NCI-H748 (cell line): ENCODE measurements around the gene BBS1.
A peak's percentile ranks its signal among the peaks of the same experiment; 100 is the strongest.

ENCODE experiments used
- DNase-seq: peaks from one replicate; lab custom pipeline; 2025; ENCODE audit not compliant: unreplicated experiment; lab: John Stamatoyannopoulos, UW

The BBS1 gene

DNA sequence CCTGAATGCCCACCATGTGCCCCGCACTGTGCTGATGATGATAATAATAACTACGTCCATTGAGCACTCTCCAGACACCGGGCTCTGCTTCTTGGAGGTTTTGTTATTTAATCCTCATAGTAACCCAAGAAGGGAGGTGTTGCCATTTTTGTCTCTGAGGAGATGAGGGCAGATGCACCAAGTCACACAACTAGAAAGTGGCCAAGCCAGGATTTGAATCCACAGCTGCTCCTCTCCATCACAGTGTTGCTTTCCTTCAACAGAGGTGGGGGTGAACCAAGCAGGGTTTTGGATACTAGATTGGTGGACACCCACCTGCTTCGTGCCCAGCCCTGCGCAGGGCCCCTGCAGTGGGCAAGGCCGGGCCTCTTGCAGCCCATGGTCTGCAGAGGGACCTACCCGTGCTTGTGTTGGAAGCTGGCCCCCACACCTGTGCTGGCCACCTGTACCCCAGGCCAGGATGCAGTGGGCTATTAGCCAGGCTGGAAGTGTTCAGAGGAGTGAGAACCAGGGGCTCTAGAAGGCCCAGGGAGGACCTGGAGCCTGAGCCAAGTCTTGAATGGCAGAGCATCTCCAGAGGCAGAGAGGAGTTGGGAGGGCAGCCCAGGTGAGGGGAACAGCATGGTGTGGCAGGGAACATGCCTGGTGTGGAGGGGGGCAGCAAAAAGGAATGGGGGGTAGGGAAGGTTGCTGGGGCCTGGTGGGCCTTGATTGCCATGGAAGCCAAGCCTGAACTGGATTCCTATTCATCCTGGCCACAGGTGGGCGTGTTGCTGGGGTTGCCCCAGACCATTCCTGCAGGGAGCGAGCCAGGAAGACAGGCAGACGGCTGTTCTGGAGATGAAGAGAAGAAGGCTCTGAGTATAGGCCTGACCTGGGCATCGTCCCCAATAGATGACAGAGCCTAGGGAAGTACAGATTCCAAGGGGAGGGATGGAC, 32.9 kb upstream of the BBS1 start:
- no peak for DNase-seq

DNA sequence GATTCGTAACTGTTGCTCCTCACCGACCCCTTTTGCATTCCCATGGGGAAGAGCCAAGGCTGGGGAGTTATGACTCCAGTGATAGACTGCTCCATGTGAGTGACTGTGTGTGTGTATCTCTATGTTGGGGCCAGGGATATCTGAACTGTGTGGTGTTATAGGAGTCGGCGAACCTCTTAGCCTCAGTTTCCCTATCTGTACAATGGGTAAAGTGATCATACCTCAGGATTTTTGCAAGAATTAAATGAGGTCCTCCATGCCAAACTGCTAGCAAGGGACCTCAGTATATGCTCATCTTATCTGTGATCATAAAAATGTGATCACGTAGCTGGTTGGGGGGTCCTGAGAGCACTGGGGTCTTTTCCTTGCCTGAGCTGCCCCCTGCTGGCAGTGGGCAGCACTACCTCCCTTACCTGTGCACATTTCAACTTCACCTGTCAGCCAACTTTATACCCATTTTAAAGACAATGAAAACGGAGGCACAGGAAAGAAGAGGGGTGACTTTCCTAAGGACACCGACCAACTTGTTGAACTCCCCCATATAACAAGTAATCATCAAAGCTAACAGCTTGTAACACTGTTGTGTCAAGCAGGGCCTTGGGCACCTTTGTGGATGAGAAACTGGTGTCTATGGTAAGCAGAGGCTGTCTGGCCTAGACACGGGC, 31.6 kb upstream of the BBS1 start:
- DNase-seq: peak; percentile 64

DNA sequence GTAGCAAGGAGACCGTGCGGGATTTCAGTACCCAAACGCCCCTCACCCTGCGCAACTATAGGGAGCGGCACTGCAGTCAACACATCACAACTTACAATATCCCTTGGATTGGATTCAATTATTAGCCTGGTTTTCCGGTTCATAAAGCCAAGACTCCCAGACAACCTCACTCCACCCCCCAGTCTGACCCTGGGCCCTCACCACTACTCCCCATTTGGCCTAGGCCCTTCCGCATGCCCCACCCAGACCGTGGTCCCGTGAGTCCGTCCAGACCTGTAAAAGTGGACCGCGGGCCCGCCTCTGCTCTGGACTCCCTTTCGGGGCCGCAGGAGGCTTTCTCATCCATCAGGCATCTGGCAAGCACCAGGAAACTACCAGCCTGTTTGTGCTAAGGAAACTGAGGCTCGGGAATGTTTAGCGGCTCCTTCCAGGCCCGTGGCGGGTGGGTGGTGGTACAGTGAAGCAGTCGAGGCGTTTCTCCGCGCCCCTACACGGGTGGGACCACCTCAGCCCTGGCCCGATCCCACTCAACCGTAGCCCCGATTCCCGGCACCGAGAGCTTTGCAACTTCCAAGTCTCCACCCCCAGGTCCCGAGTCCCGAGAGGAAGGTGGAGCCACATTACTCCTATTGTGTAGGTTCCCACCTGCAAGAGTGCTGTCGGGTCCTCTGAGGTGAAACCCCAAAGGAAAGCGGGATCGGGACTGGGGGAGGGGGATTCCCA, 30.9 kb upstream of the BBS1 start:
- peak; percentile 50 for DNase-seq

DNA sequence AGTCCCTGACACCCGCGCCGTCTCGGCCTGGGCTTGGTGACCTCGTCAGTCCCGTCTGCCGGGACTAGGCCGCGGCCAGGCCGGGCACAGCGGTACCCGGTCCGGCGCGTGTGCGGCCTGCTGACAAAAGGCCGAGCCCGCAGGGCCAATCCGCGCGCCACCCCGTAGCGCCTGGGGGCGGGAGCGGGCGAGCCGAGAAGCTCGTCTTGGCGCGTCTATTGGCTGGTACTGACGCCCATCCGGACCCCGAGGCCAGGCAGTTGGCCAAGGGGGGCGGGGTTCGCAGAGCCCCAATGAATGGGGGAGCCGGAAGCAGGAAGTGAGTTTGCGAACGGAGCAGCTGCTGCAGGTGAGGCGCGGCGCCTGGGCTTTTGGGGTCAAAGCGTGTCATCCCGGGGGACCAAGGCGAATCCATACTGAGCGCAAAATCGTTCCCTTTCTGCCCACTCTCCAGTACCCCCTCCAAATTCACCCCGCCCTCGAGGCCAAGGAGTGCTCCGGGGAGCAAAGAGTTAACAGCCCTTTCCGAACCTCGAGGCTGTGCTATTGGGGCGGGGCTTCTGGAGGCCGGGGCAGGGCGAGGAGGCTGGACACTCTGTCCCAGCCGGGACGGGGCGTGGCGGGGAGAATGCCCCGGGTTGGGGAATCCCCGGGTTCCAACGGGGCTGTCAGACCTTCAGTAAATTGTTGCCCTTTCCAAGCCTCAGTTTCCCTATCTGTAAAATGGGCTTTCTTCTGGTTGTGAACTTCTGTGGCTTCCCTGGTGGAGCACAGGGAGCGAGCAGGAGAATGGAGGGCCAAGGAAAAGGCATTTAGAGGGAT, 30.1 kb upstream of the BBS1 start, which contains the start of gene DPP3:
Gene DPP3, plus strand, starts transcription at position 318 of the 822 bp plus-strand sequence. CDS start 1,767 bp downstream, outside the sequence.
- DNase-seq: peak; percentile 98

DNA sequence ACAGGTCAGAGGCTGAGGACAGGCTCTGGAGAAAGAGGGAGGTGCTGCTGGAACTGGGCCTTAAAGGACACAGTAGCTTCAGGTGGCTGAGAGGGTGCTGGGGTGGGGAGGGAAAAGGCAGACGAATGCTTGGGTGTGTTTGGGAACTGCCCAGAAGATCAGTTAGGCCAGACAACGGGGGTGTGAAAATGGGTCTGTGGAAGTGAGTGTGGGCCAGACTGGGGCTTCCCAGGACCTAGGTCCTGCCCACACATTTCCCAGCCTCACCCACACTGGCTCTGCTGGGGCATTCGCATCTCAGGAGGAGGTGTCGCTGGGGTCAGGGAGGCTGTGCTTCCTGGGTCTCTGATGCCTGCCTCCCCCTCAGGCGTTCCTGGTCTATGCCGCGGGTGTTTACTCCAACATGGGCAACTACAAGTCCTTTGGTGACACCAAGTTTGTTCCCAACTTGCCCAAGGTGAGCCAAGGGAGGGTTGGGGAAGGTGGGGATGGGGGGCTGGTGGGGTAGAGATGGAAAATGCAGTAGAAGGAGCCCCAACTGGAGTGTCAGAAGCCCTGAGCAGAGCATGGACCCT, 25.5 kb upstream of the BBS1 start:
- DNase-seq: no peak

DNA sequence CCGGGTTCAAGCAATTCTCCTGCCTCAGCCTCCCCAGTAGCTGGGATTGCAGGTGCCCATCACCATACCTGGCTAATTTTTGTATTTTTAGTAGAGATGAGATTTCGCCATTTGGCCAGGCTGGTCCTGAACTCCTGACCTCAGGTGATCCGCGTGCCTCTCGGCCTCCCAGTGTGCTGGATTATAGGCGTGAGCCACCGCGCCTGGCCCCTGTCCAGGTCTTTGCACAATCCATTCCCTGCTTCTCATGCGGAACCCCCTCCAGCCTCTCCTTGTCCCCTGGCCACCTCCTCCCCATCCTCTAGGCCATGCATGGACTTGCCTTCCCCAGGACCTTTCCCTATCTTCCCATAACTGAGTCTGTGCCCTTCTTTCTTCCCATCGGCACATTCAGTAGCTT, 21.5 kb upstream of the BBS1 start:
- DNase-seq: no peak

DNA sequence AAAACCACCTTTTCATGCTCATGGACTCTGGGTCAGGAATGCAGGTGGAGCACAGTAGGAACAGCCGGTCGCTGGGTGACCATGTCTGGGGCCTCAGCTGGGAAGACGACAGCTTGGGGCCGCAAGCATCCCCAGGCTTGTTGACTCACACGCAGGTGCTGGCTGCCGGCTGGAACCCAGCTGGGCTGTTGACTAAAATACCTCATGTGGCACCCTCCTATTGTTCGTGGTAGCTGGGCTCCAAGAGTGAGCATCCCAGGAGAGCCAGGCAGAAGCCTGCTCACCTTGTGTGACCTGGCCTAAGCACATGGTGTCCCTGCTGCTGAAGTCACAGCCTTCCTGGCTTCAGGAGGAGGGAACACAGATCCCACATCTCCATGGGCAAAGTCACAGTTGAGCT, 20.8 kb upstream of the BBS1 start:
- DNase-seq: no peak

DNA sequence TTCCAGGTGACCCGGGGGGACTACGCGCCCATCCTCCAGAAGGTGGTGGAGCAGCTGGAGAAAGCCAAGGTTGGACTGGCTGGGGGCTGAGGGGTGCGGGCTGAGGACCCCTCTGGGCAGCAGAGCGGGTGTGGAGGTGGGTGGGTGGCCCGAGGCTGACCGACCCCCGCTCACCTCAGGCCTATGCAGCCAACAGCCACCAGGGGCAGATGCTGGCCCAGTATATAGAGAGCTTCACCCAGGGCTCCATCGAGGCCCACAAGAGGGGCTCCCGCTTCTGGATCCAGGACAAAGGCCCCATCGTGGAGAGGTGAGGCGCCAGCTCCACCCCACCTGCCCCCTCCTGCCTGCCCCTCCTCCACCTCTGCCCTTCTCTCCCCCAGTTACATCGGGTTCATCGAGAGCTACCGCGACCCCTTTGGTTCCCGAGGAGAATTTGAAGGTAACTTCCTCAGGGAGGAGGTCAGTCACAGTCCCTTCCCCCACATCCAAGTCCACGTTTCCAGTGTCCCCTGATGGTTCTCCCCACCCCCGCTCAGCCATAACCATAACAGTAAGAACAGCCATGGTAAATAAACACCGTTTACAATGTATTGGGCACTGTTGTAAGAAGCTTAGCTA, 19.0 kb upstream of the BBS1 start:
- DNase-seq: no peak

DNA sequence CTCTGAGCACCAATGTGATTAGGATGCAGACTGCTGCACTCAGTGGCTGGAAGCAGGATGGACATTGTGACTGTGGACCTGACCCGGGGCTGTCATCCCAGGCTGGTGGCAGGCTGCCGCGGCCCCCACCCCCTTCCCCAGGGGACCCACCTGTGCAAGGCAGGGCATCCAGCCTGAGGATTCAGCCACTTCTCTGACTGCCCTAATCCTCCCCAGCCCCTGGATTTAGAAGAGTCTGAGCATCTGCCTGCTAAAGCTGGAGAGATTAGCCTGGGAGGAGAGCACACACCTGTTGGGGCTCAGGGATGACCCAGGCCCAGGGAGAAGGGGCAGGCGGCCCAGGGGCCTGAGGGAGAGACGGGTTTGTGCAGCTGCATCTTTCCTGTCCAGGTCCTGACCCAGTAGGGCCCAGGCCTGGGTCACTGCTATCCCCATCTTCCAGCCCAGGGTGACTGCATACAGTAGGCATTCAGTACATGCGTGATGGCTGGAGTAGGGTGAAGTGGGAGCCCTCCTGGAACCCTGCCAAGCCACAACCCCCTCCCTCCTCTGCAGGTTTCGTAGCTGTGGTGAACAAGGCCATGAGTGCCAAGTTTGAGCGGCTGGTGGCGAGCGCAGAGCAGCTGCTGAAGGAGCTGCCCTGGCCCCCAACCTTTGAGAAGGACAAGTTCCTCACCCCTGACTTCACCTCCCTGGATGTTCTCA, 18.1 kb upstream of the BBS1 start:
- DNase-seq: no peak

DNA sequence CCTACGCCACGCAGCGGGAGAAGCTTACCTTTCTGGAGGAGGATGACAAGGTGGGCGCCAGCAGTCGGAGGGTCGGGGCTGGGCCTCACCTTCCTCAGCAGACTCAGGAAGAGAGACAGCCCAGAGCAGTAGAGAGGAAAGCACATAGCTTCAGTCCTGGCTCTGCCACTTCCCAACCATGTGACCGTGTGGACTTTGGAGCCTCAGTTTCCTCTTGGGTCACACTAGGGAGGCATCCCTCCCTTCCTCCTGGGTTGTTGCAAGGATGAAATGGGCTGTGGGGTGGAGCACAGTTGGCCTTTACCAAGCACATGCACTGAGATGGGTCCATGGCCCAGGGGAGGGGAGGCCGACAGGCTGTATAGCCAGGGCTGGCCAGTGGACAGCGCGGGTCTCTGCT, 17.3 kb upstream of the BBS1 start:
- no peak for DNase-seq

DNA sequence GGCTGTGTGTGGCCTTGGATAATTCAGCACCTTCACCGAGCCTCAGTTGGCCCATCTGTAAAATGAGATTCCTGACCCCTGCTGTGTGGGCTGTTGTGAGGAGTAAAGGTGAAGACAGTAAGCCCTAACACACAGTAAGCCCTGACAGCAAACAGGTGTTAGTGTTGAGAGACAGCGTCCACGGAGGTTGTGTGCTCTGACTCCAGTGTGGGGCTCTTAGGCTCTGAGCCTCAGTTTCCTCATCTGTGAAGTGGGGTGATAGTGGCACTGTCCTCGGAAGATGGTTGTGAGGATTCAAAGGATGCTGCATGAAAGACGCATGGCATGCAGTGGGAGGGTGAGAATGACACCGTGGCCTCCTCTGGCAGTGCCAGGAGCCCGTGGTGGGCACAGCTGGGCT, 16.0 kb upstream of the BBS1 start:
- DNase-seq: no peak

DNA sequence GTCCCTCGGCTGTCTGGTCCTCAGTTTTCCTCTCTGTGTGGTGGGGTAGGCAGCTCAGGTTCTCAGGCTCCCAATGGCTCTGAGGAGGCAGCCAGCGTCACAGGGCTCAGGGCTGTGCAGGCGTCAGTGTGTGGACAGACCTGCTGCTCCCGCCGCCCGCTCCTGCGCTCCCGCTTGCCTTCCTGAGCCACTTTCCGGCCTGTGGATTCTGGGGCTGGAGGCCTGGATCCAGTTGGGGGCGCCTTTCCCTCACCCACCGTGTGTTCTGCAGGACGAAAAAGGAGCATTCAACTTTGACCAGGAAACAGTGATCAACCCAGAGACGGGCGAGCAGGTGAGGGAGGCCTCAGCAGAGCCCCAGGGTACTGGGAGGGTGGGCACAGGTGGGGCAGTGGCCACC, 15.5 kb upstream of the BBS1 start:
- no peak for DNase-seq

DNA sequence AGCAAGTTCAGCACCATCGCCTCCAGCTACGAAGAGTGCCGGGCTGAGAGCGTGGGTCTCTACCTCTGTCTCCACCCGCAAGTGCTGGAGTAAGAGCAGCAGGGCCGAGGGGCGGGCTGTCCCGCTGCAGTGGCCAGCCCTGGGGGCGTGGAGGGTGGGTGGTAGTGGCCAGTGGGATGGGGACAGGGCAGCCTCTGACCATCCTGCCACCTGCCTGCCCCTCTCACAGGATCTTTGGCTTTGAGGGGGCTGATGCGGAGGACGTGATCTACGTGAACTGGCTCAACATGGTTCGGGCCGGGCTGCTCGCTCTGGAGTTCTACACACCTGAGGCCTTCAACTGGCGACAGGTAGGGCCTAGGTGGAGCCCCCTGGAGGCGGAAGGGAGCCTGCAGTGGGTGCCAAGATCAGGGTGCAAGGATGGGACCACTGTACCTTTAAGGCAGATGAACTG, 15.0 kb upstream of the BBS1 start:
- DNase-seq: no peak

DNA sequence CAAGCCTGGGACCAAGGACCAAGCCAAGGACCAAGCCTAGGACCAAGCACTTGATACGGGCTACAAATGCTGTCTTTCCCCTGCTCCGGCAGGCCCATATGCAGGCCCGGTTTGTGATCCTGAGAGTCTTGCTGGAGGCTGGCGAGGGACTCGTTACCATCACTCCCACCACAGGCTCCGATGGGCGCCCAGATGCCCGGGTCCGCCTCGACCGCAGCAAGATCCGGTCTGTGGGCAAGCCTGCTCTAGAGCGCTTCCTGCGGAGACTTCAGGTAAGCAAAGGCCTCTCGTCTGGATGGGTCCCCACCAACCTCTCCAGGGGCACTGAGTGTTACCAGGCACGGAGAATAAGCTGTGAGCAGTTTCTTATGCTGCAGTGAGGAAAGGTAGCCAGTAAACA, 13.2 kb upstream of the BBS1 start:
- DNase-seq: no peak

DNA sequence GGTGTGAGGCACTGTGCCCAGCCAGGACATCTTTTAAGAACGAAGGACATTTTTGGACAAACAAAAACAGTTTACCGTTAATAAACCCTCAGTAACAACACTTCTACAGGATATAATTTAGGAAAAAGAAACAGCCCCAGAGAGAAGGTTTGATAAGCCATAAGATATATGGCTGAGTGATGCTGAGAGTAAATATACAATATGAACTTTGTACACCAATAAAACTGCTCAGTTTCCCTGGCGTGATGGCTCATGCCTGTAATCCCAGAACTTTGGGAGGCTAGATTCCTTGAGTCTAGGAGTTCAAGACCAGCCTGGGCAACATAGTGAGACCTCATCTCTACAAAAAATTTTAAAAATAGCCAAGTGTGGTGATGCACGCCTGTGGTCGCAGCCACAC, 11.9 kb upstream of the BBS1 start:
- no peak for DNase-seq

DNA sequence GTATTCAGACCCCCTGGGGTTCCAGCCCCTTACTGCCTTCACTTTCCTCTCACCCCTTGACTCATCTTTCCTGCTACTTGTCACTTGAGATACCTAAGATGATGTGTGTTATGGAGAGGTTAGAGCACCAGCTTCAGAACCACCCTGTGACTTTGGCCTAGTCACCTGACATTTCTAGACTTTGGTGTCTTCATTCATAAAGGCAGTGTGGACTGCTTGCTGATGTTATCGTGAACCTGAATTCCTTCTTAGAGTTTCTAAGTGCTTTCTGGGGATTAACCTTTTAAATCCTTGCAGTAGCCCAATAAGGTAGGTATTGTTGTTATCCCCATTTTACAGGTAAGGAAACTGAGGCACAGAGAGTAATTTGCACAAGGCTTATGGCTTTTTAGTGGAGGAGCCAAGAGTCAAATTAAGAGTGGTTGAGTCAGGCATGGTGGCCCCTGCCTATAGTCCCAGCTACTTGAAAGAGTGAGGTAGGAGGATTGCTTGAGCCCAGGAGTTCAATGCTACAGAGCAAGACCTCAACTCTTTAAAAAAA, 5.1 kb upstream of the BBS1 start:
- DNase-seq: no peak

DNA sequence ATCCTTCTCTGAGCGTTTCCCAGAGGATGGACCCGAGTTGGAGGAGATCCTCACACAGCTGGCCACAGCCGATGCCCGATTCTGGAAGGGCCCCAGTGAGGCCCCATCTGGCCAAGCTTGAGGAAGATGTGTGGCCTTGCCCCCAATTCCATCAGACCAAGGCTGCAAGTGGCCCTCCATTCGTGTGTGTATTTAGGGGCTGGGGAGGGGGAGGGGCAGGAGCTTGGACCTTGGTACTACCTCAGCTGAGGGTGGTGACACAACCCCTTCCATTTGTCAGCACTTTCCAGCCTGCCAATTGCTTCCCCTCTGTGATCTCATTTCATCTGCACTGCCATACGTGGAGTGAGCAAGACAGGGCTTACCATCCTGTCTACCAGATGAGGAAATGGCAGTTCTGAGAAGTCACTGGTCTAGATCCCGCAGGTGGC, 1.3 kb upstream of the BBS1 start:
- DNase-seq: no peak

DNA sequence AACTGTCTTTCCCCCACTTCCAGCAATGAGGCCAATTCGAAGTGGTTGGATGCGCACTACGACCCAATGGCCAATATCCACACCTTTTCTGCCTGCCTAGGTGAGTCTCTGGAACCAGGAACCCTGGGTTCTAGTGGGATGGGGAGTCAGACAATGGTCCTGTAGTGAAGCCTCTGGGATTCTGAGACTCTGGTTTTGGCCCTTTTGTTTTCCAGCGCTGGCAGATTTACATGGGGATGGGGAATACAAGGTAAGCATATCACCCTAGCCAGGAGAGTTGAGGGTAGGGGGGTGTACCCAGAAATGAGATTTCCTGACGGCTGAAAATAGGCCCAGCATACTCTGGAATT, 530 bp downstream of the BBS1 start:
- DNase-seq: no peak

DNA sequence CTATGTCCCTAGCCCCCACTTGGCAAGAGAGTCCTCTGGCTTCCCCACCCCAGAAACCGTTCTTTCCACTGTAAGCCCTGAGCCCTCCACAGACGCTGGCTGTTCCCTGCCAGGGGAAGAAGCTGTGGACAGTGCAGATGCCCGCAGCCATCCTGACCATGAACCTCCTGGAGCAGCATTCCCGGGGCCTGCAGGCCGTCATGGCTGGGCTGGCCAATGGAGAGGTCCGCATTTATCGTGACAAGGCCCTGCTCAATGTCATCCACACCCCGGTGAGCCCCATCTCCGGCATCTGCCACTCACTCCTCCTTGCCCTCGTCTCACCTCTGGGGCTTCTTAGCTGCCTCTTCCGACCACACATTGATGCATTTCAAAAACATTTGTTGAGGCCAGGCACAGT, 13.2 kb downstream of the BBS1 start:
- DNase-seq: no peak
